Nephron (organoid): ENCODE measurements around the gene DAGLA.
A peak's percentile ranks its signal among the peaks of the same experiment; 100 is the strongest.

Source experiments
- H3K27ac Mint-ChIP-seq, 3 experiments: 2 replicates each; pipeline ENCODE4 v1.8.0; 2020; ENCODE audit warnings: mixed read lengths in 3 of 3, mild to moderate bottlenecking in 2 of 3, moderate library complexity in 1 of 3
- H3K27me3 Mint-ChIP-seq: 2 replicates; pipeline ENCODE4 v1.8.0; 2021; ENCODE audit warnings: low read depth, mild to moderate bottlenecking, moderate library complexity, mixed read lengths
- H3K36me3 Mint-ChIP-seq: 2 replicates; pipeline ENCODE4 v1.8.0; 2020; ENCODE audit warnings: low read depth, mixed read lengths
- H3K4me1 Mint-ChIP-seq: 2 replicates; pipeline ENCODE4 v1.8.0; 2020; ENCODE audit warnings: mixed read lengths
- H3K4me3 Mint-ChIP-seq, 3 experiments: 2 replicates each; pipeline ENCODE4 v1.8.0; 2020; ENCODE audit warnings: mild to moderate bottlenecking in 3 of 3, mixed read lengths in 3 of 3, moderate library complexity in 2 of 3
- H3K9me3 Mint-ChIP-seq: 2 replicates; pipeline ENCODE4 v1.8.0; 2020; ENCODE audit warnings: mixed read lengths
- CTCF ChIP-seq, 3 experiments: fragments of 200-600 bp; sonication (generic); IDR thresholded peaks; one replicate each; pipeline ENCODE4 v1.5.0; 2021; ENCODE audit warnings: antibody characterized with exemption in 3 of 3; ENCODE audit not compliant: unreplicated experiment in 3 of 3

DAGLA gene

GRCh38 chr11:61639816-61640443, 40.3 kb upstream of the DAGLA start:
- peaks cover 7% of the 10 kb centered on the region for H3K4me1 Mint-ChIP-seq
- H3K36me3 Mint-ChIP-seq, result no peaks in the 10 kb centered on the region
- no peak overlapping the region for H3K4me3 Mint-ChIP-seq
- H3K9me3 Mint-ChIP-seq, result no peaks in the 10 kb centered on the region
- no peak overlapping the region for H3K27ac Mint-ChIP-seq
- TF ChIP-seq CTCF (IDR thresholded peaks at IDR 0.05; ENCODE audit: unreplicated experiment in 3 of 3), result no peak
- H3K27me3 Mint-ChIP-seq, result peaks cover 27% of the 10 kb centered on the region

- no peaks in the 10 kb centered on the region for H3K36me3 Mint-ChIP-seq
- H3K27me3 Mint-ChIP-seq, result peaks cover 19% of the 10 kb centered on the region
- no peaks in the 10 kb centered on the region for H3K4me1 Mint-ChIP-seq
- no peak overlapping the region for H3K27ac Mint-ChIP-seq
- no peaks in the 10 kb centered on the region for H3K9me3 Mint-ChIP-seq
- no peak for TF ChIP-seq CTCF (IDR thresholded peaks at IDR 0.05; ENCODE audit: unreplicated experiment in 3 of 3)
- H3K4me3 Mint-ChIP-seq, result no peak overlapping the region
Observed at GRCh38 chr11:61642162-61642561, 38.0 kb upstream of the DAGLA start.

DNA sequence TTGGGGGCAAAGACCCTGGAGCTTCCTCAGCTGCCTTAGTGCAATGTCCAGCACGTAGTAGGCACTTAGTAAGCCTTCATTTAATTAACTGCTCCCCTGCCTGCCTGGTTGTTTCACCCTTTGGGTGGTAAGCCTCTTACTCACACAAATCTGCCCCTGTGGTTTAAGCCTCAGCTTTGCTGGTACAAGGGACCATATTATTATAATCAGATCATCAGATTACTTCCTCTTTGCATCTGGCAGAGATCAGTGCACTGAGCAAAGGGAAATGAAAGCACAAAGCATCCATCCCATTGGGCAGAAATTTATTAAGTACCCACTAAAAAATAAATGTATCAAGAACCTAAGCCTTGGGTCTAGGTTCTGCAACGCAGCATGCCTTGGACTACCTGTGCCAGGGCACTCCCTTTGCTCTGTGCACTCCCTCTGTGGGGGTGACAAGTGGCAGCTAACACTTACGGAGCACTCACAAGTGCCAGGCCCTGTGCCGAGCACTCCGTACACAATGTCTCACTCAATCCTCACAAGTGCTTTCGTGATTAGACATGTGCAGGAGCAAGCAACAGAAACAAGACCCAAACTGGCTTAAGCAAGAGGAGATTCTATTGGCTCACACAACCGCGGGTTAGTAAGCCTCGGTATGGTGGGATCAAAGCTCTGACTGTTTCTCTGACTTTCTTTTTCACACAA, 34.9 kb upstream of the DAGLA start:
- peaks cover 14% of the 10 kb centered on the region for H3K27me3 Mint-ChIP-seq
- TF ChIP-seq CTCF (IDR thresholded peaks at IDR 0.05; ENCODE audit: unreplicated experiment in 3 of 3), result no peak
- H3K36me3 Mint-ChIP-seq, result no peaks in the 10 kb centered on the region
- no peaks in the 10 kb centered on the region for H3K9me3 Mint-ChIP-seq
- no peak overlapping the region for H3K27ac Mint-ChIP-seq
- H3K4me1 Mint-ChIP-seq, result no peaks in the 10 kb centered on the region
- H3K4me3 Mint-ChIP-seq, result no peak overlapping the region

- H3K27ac Mint-ChIP-seq, result no peak overlapping the region
- peaks cover 11% of the 10 kb centered on the region for H3K4me1 Mint-ChIP-seq
- no peaks in the 10 kb centered on the region for H3K9me3 Mint-ChIP-seq
- no peaks in the 10 kb centered on the region for H3K36me3 Mint-ChIP-seq
- no peak overlapping the region for H3K4me3 Mint-ChIP-seq
- H3K27me3 Mint-ChIP-seq, result peaks cover 9% of the 10 kb centered on the region
- TF ChIP-seq CTCF (IDR thresholded peaks at IDR 0.05; ENCODE audit: unreplicated experiment in 3 of 3), result no peak
Observed at GRCh38 chr11:61647529-61647928, 32.7 kb upstream of the DAGLA start.

DNA sequence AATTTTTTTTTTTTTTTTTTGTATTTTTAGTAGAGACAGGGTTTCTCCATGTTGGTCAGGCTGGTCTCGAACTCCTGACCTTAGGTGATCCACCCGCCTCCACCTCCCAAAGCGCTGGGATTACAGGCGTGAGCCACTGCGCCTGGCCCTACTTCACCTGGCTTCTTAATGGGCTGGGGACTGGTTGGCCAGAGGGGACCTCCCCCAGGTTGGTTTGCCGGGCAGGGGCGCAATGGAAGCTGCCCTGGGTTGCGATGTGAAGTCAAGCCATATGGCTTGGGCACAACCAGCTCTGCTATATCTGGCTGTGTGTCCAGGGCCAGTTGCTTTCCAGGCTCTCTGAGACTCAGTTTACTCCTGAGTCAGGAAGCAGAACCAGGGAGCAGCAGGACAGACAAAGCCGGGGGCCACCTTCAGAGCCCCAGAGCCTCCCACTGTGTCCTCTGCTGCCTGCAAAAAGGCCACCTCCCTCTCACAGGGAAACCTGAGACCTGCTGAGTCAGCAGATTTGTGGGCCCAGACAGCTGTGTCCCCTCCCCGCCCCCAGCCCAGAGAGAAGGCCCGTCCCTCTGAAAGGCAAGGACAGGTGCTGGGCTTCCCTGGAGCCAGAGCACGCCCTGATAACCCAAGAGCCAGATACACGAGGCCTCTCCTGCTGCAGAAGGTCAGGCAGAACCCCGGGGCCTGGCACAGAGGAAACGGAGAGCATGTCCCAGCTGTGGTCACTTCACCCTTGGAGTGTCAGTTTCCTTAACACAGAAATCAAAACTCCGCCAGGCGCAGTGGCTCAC, 29.2 kb upstream of the DAGLA start:
- H3K4me3 Mint-ChIP-seq, result no peak overlapping the region
- peaks cover 26% of the 10 kb centered on the region for H3K4me1 Mint-ChIP-seq
- H3K9me3 Mint-ChIP-seq, result no peaks in the 10 kb centered on the region
- no peak for TF ChIP-seq CTCF (IDR thresholded peaks at IDR 0.05; ENCODE audit: unreplicated experiment in 3 of 3)
- peak overlapping the region in 2 of 3 experiments; percentile 51 to 74 for H3K27ac Mint-ChIP-seq
- no peaks in the 10 kb centered on the region for H3K36me3 Mint-ChIP-seq
- peaks cover 11% of the 10 kb centered on the region for H3K27me3 Mint-ChIP-seq
